ENCODE results near the gene USP47.
A peak's percentile ranks its signal among the peaks of the same experiment; 100 is the strongest.
"Not testable (repeated sequence)": the region's sequence is repeated elsewhere in the genome, so short reads cannot be mapped to it uniquely, and the experiment has no call there.

Gene USP47

GRCh38 chr11:11831406-11831805 is 10.4 kb upstream of the USP47 start:
- not testable (repeated sequence) for DNase-seq

GRCh38 chr11:11836676-11837231 is 5.0 kb upstream of the USP47 start:
- DNase-seq, result no peak

DNA sequence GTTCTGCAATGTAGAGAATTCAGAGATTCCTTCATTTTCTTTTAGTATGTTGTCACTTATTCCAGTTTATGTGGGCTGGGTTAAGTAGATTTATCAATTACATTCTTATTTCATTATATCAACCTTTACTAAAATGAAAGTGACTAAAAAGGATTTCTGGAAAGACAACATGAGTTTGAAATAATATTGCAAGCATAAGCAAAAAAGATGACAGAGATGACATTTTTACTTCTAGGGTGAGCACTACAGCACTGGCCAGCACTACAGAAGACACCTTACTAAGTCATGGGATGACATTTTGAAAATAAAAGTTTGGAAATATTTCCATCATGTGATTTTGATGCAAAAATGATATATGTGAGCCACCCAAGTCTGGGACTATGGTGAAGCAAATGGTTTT is 2.1 kb upstream of the USP47 start:
- no peak for DNase-seq

DNA sequence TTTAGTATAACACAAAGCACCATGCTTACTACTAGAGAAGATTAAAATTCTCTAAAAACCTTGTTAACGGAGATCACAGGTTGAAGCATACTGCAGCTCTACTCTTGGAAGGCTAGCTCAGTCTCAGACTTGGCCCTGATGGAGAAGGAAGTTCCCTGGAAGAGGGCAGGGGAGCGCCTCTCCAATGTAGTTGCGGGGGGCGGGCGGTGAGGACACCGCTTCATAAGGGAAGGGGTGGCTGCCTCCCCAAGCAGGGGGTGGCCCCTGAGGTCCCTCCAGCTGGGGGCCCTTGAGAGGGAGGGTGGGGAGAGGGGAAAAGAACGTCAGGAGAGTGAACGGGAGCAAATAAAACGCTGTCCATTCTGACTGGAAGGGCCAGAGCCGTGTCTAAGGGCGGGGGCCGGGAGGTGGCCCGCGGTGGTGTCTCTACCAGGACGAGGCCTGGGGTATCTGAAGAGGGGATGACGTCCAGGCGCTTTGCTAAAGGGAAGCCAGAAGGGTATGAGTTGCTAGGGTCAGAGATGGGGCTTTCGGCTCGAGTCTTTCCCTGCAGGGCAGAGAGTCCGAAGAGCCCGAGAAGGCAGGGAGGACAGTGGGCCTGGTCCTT is 553 bp upstream of the USP47 start:
- peak; percentile 11 for DNase-seq

DNA sequence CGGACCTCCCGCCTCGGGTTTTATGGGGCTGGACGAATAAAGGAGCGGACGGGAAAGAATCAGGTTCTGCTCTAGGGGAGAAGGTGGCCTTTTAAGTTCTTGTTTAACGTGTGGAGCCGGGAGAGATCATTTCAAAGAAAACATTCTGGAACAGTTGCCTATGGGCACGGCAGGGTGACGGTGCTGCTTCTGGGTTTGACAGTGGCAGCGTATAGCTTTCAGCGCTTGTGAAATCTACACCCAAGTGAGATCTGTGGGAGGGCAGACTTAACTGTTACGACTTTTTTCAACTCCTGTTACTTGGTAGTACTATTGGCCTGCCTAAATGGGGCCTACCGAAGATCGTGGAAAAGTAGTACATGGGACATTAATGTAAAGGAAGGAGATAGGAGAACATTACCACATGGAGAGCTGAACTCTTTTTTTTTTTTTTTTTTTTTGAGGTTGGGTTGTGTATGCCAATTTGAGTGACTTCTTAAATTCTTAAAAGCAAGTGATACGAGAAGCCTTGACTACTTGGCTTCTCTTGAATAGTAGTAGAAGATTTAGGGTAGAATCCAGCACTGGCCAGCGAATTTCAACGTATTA is 743 bp downstream of the USP47 start:
- DNase-seq, result no peak

GRCh38 chr11:11843211-11843621 is 1.4 kb downstream of the USP47 start:
- DNase-seq, result no peak

DNA sequence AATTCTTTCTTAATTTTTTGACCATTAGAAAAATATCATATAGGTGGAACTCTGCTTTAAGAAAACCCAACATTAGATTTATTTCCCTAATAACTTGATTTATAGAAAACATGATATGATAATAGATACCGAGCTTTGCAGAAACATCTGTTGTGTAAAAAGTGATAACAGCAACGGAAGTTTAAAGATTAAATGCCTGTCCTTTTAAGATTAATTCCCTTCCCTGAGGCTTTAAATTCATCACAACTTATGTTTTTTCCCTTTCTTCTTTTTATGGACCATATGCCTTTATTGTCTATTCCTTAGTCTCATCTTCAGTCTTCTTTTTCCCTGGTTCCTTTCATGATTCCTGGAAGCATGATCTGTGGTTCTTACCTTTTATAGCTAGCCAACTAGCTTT is 1.9 kb downstream of the USP47 start:
- no peak for DNase-seq

DNA sequence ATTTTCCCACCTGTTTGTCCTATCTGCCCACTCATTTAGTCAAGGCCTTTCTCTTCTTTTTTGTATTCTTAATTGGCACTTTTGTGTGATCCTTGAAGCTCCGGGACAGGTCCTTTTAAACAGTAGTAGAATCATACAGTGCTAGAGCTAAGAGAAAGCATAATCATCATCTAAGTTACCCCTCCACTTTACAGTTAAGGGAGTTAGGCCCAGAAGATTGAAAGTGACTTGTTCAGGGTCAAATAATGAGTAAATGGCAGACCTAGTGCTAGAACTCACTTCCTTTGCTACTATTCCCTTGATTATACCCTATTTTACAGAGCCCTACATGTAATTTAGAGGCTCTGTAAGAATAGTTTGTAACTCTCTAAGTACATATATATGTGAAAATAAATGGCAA is 2.5 kb downstream of the USP47 start:
- no peak for DNase-seq

GRCh38 chr11:11845071-11845470 is 3.3 kb downstream of the USP47 start:
- DNase-seq, result no peak

DNA sequence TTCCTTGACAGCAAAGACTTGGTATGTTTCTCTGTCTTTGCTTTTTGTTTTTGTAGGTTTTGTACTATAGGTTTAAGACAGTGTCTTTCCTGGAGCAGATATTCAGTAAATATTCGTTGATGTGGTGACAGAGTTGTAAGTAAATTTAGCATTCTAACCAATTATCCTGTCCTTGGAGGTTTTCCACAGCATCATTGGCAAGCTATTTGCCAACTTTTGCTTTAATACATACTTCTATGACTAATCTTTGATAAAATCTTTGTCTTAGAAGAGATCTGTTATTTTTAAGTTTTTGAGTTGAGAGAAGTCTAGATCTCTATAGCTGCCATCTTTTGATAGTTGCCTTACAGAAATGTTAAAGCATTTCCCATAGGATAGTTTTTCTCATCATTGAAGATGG is 3.8 kb downstream of the USP47 start:
- no peak for DNase-seq

DNA sequence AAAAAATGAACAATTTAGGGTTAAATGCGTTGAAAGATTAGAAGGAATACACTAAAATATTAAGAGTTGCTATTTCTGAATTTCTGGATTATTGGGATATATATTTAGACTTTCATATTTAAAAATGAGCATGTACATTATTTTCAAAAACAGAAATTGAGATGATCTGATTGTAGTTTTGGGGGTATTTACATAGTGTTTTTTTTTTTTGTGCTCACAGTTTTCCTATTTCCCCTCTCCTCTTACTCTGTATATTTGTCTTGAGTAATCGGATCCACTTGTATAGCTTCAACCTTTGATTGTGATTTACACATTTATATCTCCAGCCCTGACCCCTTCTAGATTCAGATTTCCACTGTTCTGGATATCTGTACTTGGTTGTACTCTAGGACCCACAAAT is 5.3 kb downstream of the USP47 start:
- no peak for DNase-seq

DNA sequence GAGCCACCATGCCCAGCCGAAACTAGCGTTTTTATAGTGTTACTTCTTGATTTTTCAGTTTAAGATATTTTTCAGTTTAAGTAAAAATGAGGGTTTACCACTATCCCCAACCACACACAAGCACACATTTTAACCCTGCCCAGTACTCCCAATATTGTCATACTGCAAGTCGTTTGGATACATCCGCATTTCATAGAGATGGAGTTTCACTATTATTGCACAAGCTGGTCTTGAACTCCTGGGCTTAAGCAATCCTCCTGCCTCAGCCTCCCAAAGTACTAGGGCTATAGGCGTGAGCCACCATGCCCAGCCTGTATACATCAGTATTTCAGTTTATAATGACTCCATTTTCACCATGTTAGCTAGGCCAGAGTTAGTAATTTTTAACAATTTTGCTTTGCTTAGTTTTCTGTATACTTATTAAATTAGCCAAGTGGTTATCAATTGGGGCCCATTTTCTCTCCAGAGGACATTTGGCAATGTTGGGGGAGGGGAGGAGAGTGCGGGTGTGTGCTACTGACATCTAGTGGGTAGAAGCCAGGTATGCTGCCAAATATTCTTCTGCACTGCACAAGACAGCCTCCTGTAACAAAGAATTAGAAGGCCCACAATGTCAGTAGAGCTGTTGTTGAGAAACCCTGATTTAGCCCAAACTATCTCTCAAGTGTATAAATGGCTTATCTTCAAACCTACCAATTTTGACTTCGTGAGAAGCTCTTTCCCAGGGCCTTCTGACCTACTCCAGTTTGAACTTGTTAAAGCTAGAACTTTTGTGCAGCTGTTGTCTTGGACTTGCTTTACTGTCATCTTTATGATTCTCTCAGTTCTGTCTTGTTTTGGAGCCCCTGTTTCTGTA is 7.3 kb downstream of the USP47 start:
- DNase-seq, result no peak

- no peak for DNase-seq
Observed at GRCh38 chr11:11850668-11851067, 8.9 kb downstream of the USP47 start.

DNA sequence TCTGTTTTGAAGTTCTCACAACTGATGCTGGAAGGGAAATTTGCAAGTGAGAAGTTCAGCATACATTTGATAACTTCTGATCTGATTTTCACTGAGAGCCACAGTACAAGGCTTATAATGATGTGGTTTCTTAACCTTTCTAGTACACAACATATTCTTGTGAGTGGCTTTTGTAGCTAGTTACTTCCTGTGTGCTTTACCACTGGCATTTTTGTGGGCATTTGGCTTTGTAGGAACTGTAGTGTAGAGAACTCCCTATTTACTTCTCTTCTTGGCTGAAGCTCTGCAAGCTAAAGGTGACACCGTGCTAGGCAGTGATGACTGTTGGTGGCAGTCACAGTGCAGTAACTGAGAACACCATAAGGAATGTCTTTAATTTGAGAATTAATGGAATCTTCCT is 14.9 kb downstream of the USP47 start:
- DNase-seq, result no peak

- DNase-seq, result no peak
Observed at GRCh38 chr11:11857769-11858168, 16.0 kb downstream of the USP47 start.

GRCh38 chr11:11858676-11859075 is 16.9 kb downstream of the USP47 start:
- no peak for DNase-seq

DNA sequence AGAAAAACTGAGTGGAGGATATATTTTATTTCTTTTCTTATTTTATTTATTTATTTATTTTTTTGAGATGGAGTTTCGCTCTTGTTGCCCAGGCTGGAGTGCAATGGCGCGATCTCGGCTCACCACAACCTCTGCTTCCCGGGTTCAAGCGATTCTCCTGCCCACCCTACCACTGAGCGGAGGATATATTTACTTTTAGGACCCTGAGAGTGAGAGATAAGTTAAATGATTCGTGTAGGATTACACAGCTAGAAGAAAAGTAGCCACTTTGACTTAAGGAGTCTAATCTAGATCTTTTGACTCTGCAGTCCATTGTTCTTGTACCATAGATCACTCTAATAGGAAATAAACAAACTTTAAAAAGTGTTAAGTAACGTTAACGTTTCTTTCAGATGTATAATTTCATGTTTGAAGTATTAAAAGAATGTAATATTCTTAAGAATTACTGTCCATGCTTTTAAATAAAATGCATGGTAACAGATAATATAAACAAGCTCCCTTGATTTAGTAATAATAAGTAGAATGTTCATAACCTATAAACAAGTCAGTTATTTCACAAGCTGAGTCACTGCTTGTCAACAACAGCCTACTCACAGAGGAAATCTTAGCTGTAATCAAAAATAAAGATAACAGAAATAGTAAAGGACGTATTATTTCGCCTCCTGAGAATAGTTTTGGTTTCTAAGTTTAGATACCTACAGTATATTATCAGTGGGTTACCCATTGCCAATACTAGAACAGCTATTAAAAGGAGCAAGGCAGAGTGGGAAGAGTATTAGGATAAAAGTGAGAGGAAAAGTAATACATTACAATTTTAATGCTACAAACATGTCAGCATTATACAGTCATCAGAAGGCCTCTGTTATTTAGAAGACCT is 18.6 kb downstream of the USP47 start:
- DNase-seq, result no peak

GRCh38 chr11:11862999-11863398 is 21.2 kb downstream of the USP47 start:
- no peak for DNase-seq

- DNase-seq, result no peak
Observed at GRCh38 chr11:11864332-11864731, 22.6 kb downstream of the USP47 start.

DNA sequence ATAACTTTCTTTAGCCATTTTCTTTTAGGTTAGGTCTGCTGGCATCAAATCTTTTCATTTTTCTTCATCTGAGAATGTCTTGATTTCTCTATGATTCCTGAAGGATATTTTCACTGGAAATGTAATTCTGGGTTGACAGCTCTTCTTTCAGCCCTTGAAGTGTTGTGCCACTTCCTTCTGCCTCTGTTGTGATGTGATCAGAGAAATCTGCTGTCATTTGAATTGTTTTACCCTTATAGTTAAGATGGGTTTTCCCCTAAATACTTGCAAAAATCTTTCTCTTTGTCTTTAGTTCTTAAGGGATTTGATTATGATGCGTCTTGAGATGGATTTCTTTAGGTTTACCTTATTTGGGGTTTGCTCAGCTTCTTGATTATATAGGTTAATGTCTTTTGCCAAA is 23.0 kb downstream of the USP47 start:
- no peak for DNase-seq

GRCh38 chr11:11865449-11865848 is 23.7 kb downstream of the USP47 start:
- DNase-seq, result no peak

DNA sequence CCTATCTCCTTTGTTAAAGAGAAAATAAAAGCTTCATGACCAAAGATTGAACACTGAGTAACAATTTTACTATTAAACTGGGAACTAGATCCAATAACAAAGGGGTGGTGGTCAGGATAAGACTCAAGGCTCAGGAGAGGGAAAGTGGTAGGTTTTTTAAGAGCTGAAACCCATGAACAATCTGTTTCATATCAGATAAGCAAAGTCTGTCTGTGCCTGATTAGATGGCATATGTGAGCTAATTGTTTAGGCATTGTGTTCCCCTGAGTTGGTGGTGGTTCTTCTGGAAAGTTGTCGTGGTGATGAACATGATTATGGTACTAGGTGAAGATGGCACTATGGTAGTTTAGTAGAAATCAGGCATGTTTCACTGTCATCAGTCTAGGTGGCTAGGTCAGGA is 24.4 kb downstream of the USP47 start:
- no peak for DNase-seq

DNA sequence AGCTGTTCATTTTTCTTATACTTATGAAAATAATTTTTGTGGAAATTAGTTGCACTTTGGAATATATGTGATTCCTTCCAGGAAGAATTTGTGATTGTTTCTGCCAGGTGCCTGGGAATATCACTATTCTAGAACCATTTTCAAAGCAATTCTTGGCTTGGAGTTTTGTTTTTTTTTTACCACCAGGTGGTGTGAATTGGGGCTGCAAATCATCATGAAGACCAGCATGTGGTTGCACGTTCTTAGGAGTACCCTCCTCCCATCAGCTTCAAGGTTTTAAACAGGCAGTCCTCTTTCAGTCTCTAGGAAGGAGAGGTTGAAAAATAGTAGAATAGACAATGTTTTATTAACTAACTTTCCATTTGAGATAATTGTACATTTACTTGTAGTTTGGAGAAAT is 25.9 kb downstream of the USP47 start:
- no peak for DNase-seq
